CD4-positive, alpha-beta T cell treated with Interleukin-17A for 1 hour (primary cell): ENCODE data around the gene SEMA4A.

Experiments used
- DNase-seq: peaks from one replicate; pipeline ENCODE4 v3.0.0-alpha.2; 2020

Gene SEMA4A

DNA sequence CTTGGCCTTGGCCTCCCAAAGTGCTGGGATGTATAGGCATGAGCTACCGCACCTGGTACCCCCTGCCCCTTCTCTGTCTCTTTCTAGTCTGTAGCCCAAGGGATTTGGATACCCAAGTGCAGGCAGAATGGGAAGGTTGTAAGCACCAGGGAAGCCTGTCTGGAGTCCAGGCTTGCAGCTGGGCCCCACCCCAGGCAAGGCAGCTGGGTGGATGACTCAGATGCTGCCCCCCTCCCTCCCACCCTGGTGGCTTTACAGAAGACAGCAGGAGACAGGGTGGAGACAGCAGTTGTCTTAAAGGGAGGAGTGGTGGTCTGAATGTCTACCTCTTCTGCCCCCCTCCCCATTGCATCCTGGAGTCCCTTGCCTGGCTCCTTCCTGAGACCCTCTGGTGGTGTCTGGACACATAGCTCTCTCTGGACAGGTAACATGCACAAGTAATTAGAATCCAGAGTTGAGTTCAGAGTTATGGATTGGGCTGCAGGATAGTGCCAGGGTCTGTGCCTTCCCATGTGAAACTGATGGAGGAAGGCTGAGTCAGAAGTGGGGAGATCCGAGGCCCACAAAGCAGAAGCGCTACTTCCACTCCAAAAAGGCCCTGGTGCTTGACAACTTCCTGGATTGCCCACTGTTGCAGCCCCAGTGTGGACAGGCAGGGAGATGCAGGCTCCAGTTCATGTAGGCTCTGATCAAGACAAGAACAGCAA lies 33.7 kb upstream of the SEMA4A start:
- DNase-seq: peak; percentile 52

DNA sequence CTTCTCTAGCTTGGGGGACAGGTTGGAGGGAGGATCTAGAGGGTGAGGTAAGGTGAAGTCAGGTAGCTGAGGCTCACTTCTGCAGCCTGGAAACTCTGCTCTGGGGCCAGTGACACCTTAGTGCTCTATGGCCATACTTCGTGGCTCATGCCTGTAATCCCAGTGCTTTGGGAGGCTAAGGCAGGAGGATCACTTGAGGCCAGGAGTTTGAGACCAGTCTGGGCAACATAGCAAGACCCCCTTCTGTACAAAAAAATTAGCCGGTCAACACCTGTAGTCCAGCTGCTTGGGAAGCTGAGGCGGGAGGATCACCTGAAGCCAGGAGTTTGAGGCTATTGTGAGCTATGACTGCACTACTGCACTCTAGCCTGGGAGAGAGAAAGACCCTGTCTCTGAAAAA lies 33.1 kb upstream of the SEMA4A start:
- peak; percentile 38 for DNase-seq

DNA sequence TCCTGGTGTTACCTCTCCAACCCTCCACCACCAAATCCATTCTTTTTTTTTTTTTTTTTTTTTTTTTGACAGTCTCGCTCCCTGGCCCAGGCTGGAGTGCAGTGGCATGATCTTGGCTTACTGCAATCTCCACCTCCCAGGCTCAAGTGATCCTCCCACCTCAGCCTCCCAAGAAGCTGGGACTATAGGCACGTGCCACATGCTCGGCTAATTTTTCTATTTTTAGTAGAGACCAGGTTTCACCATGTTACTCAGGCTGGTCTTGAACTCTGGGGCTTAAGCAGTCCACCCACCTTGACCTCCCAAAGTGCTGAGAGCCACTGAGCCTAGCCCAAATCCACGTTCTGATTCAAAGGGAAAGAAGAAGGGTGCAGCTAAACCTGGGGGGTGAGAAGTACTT lies 32.4 kb upstream of the SEMA4A start:
- DNase-seq: peak; percentile 16

DNA sequence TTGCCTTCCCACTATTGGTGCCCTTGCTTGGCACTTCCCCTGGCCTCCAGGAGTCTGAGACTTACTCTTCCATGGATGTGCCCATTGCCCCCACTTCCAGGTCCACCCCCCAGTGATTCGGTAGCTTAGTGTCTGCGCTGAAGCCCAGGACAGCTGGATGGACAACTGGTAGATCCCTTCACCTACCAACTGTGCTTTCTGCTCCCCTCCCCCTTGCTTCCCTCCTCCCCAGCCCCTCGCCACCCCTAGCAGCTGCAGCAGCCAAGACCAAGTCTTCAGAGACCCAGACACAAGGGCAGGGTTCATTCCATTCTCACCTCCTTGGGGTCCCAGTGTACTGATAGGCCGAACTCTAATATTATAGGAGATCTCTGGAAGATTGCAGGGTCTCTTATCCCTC lies 31.9 kb upstream of the SEMA4A start:
- DNase-seq: peak; percentile 29

DNA sequence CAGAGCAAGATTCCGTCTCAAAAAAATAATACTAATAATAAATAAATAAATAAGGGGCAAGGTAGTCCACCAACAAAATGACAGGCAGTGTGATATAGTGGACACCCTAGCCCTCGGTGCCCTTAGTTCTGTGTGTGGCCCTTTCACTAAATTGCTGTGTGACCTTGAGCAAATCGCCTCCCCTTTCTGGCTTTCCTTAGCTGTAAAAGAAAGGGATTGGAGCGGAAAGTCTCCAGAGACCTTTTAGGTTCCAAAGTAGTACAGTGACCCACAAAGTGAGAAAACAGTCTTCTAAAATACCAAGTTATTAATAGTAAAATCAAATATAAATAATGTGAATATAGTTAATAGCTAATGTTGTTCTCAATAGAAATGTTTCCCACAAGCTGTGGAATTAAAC lies 31.3 kb upstream of the SEMA4A start:
- peak; percentile 15 for DNase-seq

DNA sequence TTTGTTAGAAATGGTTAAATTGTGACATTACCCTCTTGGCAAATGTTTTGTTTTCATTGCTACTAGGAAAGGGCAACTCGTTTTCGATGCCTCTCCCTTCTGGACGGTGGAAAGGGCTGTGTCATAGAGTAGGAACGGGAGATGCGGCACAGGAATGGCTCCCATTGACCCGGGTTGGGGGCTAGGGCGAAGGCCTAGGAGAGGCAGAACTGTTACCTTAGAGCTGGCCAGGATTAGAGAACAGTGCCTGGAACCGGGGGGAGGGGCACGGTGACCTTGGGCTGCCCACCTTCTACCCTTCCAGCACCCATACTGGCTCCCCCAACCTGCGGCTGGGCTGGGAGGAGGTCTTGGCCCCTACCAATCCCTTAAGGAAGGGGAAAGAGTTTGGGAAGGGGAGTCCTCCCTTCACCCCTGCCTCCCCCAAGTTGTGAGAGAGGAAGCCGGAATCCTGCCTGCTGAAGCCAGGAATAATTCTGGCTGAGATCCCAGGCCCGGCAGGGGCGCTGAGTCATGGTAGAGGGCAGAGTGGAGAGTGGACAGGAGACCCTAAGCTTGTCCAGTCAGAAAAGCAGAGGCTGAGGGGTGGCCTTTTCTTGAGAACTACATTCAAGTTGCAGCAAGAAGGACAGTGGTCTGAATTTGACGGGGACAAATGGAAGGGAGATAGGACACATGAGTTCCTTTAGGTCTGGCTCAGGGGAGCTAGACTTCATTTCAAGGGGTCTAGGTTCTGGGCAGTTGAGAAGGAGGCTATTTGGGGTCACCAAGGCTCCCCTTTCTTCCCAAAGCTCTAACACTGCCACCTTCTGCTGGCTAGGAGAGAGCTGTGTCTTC lies 30.6 kb upstream of the SEMA4A start:
- DNase-seq: peak; percentile 46

DNA sequence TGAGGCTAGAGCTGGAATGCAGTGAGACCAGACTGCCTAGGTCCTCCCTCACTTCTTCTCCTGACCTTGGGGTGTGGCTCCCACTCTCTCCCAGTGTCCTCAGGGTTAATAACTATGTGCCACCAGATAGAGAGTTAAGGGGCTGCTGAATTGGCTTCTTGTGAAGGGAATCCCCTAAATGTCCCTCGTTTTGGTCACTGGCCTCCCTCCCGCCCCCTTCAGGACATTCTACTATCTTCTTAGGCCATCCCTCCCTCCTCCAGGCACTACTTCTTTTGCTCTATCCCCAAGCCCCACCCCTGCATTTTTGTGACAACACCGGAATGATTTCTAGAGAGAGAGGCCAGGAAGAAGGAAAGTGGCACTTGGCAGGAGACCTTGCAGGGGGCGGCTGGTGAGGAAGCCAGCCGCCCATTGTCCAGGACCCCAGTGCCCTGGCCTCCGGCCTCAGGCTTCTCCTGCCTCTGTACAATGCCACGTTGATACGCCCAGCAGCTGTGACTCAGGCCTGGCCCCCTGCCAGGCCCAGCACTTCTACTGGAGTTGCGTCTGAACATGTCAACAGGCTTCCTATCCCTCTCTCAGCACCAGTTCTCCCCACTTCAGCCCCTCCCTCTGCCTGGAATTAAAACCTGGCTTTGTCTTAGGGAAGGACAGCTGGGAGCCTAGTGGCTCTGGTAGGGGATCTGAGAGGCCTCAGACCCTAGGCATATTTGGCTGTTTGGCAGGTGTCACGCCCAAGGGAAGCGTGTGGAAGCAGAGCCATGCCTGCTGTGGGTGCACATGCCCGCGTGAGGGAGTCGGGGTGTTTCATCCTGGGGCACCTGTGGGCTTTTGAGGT lies 29.8 kb upstream of the SEMA4A start:
- DNase-seq: peak; percentile 70

DNA sequence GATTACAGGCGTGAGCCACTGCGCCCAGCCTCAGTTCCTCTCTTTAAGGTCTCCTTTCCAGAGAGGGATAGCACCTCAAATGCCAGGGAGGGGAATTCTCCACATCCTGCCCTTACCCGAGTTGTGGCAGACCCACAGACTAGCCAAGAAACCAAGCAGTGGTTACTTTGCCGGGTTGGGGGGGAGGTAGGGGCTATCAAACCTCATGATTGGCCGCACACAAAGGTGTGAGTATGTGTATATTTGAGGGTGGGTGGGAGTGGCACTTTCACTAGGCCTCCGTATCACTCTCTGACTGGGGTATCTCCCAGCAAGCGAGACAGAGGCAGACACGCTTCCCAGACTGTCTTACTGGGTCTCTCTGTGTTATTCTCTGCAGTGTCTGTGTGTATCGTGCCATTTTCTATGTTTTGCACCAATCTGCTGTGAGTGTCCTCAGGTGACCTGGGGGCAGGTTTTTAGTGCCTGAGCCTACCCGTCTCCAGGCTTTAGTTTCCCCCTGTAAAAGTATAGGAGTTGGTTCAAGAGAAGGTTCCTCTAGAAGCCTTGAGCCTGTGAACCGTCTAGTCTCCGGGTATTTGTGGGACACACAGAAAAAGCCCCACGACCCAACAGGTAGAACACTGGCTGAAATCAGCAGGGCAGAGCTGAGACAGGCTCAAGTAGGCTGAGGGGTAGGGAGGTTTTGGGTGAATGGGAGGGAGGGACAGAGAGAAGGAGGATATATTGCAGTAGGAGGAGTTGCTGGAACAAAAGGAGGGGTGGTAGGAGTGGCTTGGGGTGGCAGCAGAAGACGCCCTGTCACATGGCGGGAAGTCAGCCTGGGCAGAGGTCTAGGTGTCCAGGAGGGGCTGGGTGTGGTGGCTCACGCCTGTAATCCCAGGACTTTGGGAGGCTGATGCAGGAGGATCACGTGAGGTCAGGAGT lies 28.6 kb upstream of the SEMA4A start:
- DNase-seq: peak; percentile 74

DNA sequence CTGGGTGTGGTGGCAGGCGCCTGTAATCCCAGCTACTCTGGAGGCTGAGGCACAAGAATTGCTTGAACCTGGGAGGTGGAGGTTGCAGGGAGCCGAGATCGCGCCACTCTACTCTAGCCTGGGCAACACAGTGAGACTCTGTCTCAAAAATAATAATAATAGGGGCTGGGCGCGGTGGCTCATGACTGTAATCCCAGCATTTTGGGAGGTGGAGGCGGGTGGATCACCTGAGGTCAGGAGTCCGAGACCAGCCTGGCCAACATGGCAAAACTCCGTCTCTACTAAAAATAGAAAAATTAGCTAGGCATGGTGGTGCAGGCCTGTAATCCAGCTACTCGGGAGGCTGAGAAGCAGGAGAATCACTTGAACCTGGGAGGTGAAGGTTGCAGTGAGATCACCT lies 27.8 kb upstream of the SEMA4A start:
- DNase-seq: peak; percentile 37

DNA sequence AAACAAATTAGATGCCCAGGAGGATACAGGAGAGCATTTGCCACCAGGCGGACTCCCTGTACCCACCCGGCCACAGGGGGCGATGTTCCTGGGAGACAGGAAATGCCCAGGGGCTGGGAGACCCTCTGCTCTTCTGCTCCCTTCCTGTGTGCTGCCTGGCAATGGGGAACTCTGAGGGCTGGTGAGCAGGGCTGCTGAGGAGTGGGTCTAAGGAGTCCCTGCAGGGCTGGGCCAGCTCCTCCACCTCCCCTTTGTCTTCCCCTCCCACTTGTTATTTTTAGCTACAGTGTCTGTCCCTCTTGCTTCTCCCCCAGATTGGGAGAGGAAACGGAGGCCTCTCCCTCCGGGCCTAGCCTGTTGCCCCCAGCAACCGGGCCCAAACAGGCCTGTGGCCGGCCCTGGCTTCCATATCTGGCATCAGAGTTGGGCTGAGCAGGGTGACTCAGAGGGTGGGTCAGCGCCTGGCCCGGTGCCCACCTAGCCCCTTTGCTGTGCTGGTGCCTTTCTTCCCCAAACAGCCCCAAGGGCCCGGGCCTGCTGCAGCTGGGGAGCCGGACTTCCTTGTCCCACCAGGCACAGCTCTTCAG lies 27.2 kb upstream of the SEMA4A start:
- peak; percentile 82 for DNase-seq

DNA sequence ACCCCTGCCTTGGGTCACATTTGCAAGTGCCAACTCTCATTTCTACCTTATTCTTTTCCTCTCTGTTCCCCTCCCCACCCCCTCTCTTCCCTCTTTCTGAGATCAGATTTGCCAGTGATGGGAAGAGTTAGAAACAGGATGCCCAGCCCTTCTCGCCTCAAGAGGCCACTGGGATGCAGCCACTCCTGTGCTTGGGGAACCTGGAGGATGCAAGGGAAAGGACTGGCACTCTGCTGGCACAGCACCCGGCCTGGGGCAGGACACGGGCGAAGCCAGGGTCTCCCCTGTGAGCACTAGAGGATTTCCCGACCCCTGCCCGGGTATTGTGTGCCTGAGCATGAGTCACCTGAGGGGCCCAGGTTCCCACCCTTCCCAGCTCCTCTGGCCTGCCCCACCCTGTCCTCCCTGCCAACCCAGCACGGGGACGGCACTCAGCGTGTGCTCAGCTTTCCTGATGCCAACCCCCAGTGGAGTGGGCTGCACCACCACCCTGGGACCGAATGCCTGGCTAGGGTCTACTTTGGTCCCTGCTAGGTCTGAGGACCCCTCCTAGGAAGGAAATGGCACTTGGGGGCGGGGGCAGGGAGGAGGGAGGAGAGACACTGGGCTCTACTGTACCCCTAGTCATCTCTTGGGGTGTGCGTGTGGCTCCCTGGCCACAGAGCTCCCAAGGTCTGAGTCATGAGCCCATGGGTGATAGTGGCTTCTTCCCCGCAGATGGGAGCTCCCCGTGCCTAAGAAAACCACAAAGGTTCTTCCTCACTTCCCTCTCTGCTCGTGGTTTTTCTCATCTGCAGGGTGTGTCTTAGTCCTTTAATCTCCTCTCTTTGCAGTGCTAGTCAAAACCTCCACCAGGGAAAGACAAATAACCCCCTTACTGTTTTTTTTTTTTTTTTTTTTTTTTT lies 26.5 kb upstream of the SEMA4A start:
- peak; percentile 91 for DNase-seq

DNA sequence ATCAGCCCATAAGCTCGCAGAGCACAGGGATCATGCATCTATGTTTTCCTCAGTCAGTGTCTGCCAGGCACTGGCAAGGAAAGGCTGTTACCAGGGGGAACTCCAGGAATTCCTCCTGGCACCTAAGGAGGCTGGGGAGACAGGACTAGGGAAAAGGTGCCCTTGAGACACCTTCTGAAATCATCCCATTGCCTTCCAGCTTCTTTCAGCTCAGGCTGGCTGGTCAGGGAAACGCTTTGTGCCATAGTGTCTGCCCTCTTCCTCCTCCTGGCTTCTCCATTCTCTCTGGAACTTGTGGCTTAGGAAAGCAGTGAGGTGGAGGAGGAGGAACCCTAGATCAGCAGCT lies 25.1 kb upstream of the SEMA4A start:
- DNase-seq: no peak

DNA sequence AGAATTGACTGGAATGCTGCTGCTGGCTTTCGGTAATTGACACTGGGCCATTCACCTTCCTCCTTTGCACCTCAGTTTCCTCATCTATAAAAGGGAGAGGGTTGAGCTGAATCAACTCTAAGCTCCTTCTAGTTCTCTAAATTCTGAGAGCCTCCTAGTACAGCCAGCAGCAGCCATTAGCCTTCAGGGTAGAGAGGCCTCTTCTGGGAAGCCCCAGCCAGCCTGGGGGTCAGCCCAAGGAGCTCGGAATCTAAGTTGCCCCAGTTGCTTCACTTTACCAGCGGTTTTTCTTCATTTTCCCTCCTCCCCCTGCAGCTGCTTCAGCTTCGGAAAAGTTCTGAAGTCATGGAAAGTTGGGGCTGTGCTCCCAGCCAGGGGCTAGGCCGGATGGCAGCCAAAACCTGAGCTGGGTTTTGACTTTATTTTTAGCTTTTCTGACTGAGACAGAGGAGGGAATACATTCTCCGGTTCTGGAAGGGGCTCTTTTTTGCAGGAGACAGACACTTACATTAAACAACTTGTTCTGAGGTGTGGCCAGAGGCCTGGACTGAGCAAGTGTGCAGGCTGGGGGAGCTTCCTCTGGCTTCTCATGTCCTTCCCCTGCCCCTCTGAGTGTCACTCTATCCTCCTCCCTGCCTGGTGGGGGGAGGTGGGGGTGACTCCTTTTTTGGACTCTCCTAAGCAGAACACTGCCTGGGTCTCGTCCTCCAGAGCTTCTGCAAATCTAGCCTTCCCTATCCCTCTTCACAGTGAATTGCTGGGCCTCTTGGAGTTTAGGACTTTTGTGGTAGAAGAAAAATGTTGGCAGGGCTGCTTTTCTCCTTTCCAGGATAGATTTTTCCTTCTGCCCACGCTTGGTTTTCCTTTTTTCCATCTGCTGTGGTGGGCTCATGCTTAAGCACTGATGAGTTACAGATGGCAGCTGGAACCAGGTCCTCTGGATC lies 24.5 kb upstream of the SEMA4A start:
- DNase-seq: peak; percentile 28

DNA sequence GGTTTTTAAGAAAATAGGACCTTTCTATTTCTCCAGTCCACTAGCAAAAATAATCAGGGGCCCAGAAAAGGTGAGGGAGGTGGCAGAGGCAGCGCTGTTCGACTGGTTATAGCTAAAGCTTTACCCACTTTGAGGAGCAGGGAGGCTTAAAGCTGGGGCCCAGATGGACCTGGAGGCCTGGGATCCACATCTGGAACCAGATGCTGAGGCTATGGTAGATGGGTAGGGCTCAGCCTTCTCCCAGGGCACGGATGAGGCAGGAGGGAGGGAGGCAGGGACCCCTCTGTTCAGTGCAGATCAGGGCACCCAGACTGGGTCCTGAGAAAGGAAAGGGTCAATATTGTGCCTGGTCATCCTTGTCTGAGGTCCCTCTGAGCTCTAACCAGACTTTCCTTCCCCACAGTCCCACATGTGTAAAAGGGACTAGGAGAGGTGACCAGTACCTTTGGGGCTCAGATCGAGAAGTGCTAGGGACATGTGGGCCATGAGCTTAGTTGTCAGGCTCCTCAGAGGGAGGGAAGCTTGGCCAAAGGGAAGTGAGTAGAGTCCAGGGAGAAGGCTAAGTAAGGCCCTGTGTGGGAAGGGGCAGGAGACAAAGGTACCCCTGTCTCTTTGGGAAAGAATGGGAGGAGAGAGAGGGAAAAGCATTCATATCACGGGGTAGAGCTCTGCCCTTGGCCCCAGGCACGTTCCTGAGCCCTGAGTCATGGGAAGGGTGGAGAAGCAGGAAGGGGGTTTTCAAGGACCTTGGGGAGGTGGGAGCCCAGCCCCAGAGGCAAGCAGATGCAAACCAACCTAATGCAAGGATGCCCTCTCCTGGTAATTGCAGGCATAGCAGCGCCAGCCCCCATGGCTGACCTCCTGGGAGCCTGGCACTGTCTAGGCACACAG lies 23.5 kb upstream of the SEMA4A start:
- peak; percentile 83 for DNase-seq

DNA sequence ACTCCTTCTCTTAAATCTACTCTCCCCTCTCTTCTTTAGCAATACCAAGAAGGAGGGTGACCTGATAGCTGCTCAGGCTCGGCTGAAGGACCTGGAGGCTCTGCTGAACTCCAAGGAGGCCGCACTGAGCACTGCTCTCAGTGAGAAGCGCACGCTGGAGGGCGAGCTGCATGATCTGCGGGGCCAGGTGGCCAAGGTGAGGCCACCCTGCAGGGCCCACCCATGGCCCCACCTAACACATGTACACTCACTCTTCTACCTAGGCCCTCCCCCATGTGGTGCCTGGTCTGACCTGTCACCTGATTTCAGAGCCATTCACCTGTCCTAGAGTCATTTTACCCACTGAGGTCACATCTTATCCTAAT lies 22.8 kb upstream of the SEMA4A start:
- DNase-seq: no peak

DNA sequence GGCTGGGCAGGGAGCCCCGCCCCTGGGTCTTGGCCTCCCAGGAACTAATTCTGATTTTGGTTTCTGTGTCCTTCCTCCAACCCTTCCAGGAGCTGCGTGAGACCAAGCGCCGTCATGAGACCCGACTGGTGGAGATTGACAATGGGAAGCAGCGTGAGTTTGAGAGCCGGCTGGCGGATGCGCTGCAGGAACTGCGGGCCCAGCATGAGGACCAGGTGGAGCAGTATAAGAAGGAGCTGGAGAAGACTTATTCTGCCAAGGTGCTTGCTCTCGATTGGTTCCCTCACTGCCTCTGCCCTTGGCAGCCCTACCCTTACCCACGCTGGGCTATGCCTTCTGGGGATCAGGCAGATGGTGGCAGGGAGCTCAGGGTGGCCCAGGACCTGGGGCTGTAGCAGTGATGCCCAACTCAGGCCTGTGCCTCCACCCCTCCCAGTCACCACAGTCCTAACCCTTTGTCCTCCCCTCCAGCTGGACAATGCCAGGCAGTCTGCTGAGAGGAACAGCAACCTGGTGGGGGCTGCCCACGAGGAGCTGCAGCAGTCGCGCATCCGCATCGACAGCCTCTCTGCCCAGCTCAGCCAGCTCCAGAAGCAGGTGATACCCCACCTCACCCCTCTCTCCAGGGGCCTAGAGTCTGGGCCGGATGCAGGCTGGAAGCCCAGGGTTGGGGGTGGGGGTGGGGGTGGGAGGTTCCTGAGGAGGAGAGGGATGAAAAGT lies 18.5 kb upstream of the SEMA4A start:
- peak; percentile 40 for DNase-seq

DNA sequence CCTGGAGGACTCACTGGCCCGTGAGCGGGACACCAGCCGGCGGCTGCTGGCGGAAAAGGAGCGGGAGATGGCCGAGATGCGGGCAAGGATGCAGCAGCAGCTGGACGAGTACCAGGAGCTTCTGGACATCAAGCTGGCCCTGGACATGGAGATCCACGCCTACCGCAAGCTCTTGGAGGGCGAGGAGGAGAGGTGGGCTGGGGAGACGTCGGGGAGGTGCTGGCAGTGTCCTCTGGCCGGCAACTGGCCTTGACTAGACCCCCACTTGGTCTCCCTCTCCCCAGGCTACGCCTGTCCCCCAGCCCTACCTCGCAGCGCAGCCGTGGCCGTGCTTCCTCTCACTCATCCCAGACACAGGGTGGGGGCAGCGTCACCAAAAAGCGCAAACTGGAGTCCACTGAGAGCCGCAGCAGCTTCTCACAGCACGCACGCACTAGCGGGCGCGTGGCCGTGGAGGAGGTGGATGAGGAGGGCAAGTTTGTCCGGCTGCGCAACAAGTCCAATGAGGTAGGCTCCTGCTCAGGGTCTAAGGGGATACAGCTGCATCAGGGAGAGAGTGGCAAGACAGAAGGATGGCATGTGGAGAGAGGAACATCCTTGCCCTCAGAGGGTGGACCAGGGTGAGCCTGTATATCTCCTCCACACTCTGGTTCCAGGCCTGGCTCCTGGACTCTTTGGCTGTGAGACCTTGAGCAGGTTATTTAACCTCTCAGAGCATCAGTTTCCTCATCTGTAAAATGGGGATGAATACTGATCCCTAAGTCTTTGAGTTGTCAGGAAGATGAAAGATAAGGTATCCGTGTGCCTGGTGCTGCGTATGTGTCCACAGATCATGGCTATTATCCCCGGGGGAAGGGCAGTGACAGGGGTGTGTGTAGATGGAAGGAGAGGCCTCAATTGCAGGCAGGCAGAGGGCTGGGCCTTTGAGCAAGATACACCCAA lies 17.2 kb upstream of the SEMA4A start:
- DNase-seq: peak; percentile 41
